Endometrium (tissue), 2 donors: Measurements from ENCODE around the gene ITFG1.
A peak's percentile ranks its signal among the peaks of the same experiment; 100 is the strongest.
"Not testable (repeated sequence)": the region's sequence is repeated elsewhere in the genome, so short reads cannot be mapped to it uniquely, and the experiment has no call there.

ENCODE experiments used
- FAIRE-seq: peaks from 2 replicates; lab custom pipeline; 2012; peaks lifted over from hg19 to GRCh38; lab: Jason Lieb, UNC
- donor health status: control.
- donor health status: control.

Gene ITFG1

DNA sequence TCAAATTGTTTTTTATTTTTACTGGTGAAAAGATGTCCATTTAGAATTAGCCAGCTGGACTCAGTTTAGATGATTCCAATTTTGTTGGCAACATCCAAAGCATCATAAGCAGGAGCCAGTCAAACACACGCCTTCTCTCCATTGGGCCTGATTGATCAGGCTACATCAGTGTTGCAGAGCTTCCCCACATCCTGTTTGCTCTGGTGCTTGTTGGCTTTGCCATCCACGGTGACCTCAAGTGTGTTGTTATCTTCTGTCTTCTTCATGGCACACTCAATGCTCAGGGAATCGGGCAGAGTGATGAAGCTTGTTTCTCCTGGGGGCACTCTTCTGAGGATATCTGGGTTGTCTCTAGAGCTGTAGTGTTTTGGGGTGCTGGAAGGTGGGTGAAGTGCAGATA is 310.8 kb downstream of the ITFG1 start:
- no peak for FAIRE-seq

DNA sequence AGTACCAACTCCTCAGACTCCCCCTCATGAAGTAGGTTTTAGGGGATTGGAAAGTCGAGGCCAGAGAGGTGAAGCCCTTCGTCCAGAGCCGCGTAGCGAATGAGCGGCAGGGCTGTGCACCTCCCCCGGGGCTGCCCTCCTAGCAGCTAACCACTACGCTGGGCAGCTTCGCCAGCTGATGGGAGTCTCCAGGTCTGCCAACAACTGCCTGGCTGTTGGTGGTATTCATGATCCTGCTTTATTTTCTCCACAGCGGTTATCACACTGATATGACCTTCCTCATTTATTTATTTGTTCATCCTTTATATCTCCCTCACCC is 316.3 kb downstream of the ITFG1 start:
- FAIRE-seq, result no peak

- no peak for FAIRE-seq
Measured at GRCh38 chr16:47143677-47144558, 316.9 kb downstream of the ITFG1 start, which contains the start of gene NETO2. Gene NETO2 (minus strand): TSS chr16:47143945. CDS start chr16:47143612, 333 bp downstream.

GRCh38 chr16:47142821-47143676 is 317.8 kb downstream of the ITFG1 start:
- no peak for FAIRE-seq

DNA sequence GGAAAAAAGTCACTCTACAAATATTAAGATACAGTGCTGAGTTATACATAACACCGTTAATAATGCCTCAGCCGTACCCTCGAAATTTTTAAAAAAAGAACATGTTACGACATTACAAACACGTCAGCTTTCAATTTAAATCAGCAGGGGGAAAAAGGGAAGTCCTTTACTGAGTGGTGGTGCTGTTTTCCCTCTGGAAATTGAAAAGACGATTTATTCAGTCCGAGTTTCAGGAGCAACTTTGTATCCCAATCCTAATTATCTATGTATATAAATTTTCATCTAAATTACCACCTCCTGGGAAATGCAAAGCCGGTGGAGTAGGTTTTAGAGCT is 318.4 kb downstream of the ITFG1 start:
- FAIRE-seq, result no peak

DNA sequence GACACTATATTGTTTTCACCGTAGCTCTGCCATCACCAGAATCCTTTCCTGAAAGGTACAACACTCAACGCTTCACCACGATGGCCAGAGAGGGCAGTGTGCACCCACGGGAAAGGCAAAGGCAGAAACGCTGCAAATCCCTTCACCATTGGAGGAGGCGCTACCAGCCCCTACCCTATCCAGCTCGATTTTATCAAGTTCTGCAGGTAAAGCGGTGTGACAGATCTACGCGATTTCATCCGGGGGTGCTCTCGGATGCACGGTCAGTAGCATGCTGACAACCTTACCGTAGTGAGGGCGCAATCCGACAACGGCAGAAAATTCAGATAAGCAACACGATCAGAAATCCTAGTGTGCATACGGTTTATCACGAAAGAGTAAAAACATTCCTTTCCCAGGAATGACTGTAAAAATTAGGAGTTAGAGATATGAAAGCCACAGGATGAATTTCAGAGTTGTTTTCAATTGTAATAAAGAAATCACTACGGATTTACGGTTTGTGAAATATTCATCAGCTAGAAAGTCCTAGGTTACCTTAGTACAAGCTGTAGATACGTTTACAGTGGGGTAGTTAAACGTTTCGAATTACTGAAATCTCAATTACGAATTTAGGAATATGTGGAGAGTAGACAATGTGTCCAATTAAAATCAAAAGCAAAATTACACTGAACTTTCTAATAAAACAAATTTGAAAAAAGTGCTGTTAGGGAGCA is 318.9 kb downstream of the ITFG1 start:
- peak; percentile 66 for FAIRE-seq

GRCh38 chr16:47140686-47141085 is 320.2 kb downstream of the ITFG1 start:
- FAIRE-seq, result no peak

- no peak for FAIRE-seq
Measured at GRCh38 chr16:47139561-47140185, 321.2 kb downstream of the ITFG1 start.

- not testable (repeated sequence) for FAIRE-seq
Measured at GRCh38 chr16:47137925-47138324, 322.9 kb downstream of the ITFG1 start.

DNA sequence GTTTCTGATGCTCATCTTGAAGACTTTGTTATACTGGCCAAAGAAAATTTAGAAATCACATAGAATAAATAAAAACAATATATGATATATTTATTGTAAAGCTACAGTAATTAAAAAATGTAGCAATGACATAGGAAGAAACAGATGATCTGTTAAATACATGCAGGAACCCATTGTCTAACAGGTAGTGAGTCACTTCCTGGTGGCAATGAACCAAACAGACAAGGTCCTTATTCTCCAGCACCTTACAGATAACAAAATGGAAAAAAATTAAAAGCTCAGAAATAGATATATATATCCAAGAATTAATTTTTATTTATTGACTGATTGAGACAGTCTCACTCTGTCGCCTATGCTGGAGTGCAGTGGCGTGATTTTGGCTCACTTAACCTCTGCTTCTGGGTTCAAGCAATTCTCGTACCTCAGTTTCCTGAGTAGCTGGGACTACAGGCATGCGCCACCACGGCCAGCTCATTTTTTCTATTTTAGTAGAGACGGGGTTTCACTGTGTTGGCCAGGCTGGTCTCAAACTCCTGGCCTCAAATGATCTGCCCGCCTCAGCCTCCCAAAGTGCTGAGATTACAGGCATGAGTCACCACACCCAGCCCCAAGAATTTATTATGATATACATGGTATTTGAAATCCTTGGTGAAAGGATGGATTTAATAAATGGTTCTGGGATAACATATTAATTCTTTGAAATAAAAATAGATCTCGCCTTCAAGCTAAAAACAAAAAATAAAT is 324.6 kb downstream of the ITFG1 start:
- no peak for FAIRE-seq

- FAIRE-seq, result no peak
Measured at GRCh38 chr16:47134550-47134949, 326.3 kb downstream of the ITFG1 start.

DNA sequence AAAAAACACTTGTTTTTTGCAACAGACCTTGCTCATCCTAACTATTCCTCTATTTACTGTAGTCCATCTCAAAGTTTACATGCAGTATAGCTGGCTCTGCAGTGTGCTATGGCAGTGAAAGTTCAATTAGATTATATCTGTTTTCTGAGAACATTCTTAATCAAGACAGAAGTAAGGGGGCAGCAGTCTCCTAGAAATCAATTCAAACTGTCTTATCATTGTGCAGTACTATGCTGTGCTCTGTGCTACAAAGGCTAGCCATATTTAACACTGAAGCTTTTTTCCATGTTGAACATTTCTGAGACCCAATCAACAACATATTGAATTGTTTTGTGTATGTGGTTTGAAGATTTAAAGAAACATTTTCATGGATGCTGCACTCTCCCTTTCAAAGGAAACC is 328.6 kb downstream of the ITFG1 start:
- no peak for FAIRE-seq

DNA sequence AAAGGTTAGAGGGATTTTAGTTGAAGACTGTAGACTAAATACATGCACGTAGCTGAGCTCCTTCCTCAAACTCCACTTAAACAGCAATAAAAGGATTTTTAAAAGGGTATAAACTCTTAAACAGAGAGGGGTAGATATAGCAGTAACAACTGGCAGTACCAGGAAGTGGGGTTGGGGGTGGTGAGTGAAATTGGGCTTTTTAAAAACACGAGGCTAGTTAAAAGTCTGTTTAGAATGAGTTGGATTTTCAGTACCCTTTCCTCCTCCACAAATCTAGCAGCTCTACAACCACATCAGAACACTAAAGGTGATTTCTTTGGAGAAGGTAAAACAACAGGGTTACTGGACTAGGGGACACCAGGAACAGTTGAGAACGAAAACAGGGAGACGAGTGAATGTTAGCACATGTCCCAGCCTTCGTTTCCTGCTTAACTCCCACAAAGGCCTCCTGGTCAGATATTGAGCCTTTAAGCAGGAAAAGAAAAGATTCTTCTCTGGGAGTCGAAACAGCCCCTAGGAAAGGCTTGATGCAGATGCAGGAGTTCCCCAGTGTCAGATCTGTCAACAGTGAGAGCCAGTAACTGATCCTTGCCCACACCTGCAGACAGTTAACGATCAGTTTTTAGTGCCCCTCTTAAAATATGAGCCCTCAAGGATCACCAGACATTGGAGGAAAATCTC is 331.0 kb downstream of the ITFG1 start:
- no peak for FAIRE-seq

GRCh38 chr16:47127541-47127940 is 333.3 kb downstream of the ITFG1 start:
- FAIRE-seq, result no peak

DNA sequence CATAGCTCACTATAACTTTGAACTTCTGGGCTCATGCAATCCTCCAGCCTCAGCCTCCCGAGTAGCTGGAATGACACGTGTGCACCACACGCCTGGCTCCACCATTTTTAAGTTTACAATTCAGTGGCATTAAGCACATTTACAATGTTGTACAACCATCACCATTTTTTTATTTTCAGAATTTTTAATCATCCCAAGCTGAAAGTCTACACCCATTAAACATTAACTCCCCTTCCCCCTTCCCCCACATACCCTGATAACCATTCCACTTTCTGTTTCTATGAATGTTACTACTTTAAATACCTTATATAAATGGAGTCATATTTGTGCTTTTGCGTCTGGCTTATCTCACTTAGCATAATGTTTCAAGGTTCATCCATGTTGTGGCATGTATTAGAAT is 335.1 kb downstream of the ITFG1 start:
- FAIRE-seq, result no peak

DNA sequence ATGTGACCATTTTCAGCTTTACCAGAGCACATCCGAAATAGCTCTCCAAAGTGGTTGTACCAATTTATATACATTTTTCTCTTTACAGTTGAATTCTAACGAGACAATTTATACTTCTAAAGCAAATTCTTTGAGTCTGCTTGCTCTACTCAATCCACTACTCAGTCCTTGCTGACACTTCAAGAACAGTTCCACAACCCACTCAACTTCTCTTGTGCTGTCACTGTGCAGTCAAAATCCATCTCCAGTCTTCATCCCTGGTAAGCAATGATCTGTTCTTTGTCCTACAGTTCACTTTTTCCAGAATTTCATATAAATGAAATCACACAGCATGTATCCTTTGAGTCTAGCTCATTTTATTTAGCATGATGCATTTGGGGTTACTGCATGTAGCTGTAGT is 347.7 kb downstream of the ITFG1 start:
- no peak for FAIRE-seq

DNA sequence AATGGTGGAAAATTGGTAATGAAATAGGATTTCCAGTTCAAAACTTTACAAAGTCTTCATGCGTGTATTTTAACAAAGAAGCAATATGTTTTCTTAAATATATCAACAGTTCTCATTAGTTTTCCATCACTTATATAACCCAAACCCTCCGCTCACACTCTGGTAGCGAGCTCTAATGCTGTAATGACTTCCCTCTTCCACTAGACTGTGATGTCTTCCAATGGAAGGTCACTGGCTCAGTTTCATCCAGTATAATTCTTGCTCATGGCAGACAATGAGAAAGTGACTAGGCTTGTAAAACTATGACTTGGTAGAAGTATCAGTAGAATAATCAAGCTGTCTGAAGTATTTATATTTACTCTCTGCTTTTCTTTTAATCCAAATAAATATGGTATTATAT is 349.9 kb downstream of the ITFG1 start:
- FAIRE-seq, result no peak

DNA sequence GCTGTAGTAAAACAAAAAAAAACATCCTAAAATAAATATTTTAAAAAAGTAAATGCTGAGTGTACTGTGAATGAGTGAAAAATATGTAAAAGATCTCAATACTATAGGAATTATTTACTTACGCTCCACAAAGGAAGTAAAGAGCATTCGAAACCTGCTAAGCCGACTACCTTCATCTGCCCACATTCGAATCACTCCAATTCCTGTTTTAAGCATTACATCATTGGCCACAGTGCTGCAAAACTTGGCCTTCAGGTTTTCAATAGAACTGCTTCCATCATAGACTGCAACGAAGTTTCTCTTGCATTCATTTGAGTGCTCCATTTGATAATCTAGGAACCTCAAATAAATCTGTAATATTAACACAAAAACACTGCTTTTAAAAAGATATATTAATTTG is 351.5 kb downstream of the ITFG1 start:
- no peak for FAIRE-seq
